Measurements from ENCODE around the gene EPHA6. TPM values are rescaled to one million over a fixed set of nuclear protein-coding genes. Genes with fewer than 3 reads are reported as not detected.

Gene EPHA6
- total and polyA plus RNA-seq, 9 donors = 2.0 to 20.9 (median 9.2) TPM

DNA sequence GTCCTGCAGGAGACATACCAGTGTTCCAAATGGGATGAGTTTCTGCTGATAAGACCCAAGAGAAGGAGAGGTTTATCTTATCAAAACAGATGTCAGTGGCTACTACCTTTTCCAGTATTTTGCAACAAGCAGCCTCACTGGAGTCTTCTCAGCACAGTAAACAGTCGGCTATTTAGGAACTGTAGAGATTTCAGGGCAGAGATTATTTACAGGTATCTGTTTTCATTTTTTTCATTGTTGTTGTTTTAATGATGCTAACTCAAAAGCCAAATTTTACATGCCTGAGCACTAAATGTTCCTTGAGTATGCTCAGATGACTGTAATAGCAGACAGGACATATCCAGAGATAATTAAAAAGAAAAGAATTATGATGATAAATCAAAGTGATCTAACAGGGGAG, 252.1 kb downstream of the EPHA6 start:
- H3K27ac ChIP-seq = no peak overlapping the region
- DNase-seq = no peak
- intact Hi-C loops (cut with DNase I) = no loop called here
- no peaks in the 10 kb centered on the region for H3K27me3 ChIP-seq
- no peak overlapping the region for H3K4me3 ChIP-seq
- WGBS, 3 donors = 28 to 45% (median 37%) methylated on average over 1 of the region's 1 CpG
- H3K9me3 ChIP-seq = no peaks in the 10 kb centered on the region
- no peaks in the 10 kb centered on the region for H3K4me1 ChIP-seq (ENCODE audit: insufficient read depth)
- TF ChIP-seq, protein P1, sequence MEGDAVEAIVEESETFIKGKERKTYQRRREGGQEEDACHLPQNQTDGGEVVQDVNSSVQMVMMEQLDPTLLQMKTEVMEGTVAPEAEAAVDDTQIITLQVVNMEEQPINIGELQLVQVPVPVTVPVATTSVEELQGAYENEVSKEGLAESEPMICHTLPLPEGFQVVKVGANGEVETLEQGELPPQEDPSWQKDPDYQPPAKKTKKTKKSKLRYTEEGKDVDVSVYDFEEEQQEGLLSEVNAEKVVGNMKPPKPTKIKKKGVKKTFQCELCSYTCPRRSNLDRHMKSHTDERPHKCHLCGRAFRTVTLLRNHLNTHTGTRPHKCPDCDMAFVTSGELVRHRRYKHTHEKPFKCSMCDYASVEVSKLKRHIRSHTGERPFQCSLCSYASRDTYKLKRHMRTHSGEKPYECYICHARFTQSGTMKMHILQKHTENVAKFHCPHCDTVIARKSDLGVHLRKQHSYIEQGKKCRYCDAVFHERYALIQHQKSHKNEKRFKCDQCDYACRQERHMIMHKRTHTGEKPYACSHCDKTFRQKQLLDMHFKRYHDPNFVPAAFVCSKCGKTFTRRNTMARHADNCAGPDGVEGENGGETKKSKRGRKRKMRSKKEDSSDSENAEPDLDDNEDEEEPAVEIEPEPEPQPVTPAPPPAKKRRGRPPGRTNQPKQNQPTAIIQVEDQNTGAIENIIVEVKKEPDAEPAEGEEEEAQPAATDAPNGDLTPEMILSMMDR (IDR thresholded peaks at IDR 0.05) = no peak
- no peak for TF ChIP-seq EP300 (IDR thresholded peaks at IDR 0.05)
- no peak for TF ChIP-seq POLR2A (IDR thresholded peaks at IDR 0.05)
- no peaks in the 10 kb centered on the region for H3K36me3 ChIP-seq

DNA sequence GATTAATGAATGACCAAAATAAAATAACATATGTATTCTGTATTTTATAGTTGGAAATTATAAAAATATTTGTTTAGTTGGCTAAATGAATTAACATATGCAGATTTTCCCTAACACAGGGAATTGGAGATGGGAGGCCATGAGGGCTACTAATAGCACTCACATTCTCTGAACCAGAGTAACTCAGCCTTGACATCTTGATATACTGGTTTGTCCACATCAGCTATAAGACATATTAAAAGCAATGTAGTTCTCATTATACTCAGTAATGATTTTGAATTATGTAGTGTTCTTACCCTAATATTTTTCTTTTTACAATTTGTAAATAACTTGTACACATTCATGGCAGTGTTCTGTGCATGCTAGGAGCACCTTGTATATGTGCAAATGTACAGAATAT, 255.9 kb downstream of the EPHA6 start:
- no peak for DNase-seq
- H3K36me3 ChIP-seq = no peaks in the 10 kb centered on the region
- H3K27me3 ChIP-seq = no peaks in the 10 kb centered on the region
- TF ChIP-seq EP300 (IDR thresholded peaks at IDR 0.05) = no peak
- TF ChIP-seq, protein P1 (IDR thresholded peaks at IDR 0.05) = no peak
- TF ChIP-seq POLR2A (IDR thresholded peaks at IDR 0.05) = no peak
- H3K4me1 ChIP-seq (ENCODE audit: insufficient read depth) = no peaks in the 10 kb centered on the region
- no peak overlapping the region for H3K4me3 ChIP-seq
- no peak overlapping the region for H3K27ac ChIP-seq
- intact Hi-C loops (cut with DNase I) = no loop called here
- H3K9me3 ChIP-seq = no peaks in the 10 kb centered on the region

DNA sequence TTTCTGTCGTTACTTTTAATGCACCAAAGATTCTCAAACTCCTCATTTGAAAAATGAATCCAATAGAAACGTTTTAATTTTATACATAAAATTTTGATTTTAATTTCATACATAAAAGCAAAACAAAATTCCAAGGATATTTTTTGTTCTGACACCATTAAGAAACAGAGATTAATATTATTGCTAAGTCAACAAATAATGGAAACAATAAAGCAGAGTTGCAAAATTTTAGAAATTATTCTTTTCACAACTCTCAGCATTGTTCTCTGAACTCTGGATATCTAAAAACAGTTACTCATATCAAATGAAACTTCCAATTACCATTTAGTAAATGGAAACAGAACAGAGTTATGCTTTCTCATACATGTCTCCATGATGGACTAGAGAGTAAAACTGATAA, 260.2 kb downstream of the EPHA6 start:
- H3K4me3 ChIP-seq = no peak overlapping the region
- intact Hi-C loops (cut with DNase I) = no loop called here
- TF ChIP-seq EP300 (IDR thresholded peaks at IDR 0.05) (no peak), POLR2A (IDR thresholded peaks at IDR 0.05) (no peak)
- TF ChIP-seq, protein P1 (IDR thresholded peaks at IDR 0.05) = no peak
- H3K9me3 ChIP-seq = no peaks in the 10 kb centered on the region
- H3K36me3 ChIP-seq = no peaks in the 10 kb centered on the region
- DNase-seq = no peak
- 63 to 74% (median 70%) methylated on average over 2 of the region's 2 CpGs for WGBS, 3 donors
- H3K27ac ChIP-seq = no peak overlapping the region
- H3K27me3 ChIP-seq = no peaks in the 10 kb centered on the region
- H3K4me1 ChIP-seq (ENCODE audit: insufficient read depth) = no peaks in the 10 kb centered on the region

DNA sequence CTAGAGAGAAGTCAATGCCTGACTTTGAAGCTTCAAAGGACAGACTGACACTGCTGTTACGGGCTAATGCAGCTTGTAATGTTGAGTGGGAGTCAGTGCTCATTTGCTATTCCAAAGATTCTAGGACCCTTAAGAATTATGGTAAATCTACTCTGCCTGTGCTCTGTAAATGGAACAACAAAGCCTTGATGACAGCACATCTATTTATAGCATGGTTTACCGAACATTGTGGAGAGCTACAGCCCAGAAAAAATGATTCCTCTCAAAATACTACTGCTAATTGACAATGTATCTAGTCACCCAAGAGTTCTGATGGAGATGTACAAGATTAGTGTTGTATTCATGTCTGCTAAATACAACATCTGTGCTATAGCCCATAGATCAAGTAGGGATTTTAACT, 262.3 kb downstream of the EPHA6 start:
- Histone ChIP-seq H3K27ac (no peak overlapping the region), H3K27me3 (no peaks in the 10 kb centered on the region), H3K4me1 (ENCODE audit: insufficient read depth) (no peaks in the 10 kb centered on the region), H3K4me3 (no peak overlapping the region), H3K9me3 (no peaks in the 10 kb centered on the region), H3K36me3 (no peaks in the 10 kb centered on the region)
- no peak for DNase-seq
- intact Hi-C loops (cut with DNase I) = no loop called here
- 36 to 61% (median 49%) methylated on average over 2 of the region's 2 CpGs for WGBS, 3 donors
- TF ChIP-seq POLR2A (IDR thresholded peaks at IDR 0.05) = no peak
- TF ChIP-seq, protein P1 (IDR thresholded peaks at IDR 0.05) = no peak
- no peak for TF ChIP-seq EP300 (IDR thresholded peaks at IDR 0.05)

DNA sequence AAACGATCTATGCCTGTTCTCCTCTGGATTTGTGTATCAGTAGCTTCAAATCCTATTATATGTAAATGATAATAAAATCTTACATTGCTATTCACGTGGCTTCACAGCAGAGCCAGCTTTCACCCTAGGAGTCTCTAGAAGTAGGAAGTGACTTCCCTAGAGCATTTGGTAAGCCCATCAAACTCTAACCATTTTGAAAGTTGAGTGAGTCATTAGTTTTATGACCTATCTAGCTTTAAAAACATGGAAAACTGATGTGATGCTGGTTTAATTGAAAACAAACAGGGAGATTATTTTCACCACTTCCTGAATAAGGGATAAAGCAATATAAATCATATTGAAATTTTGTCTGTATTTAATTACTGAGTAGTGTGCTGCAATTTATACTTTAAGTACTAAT, 275.2 kb downstream of the EPHA6 start:
- H3K27me3 ChIP-seq = no peaks in the 10 kb centered on the region
- H3K4me3 ChIP-seq = no peak overlapping the region
- whole genome bisulfite sequencing, 3 donors = 80 to 84% (median 81%) methylated on average over 2 of the region's 2 CpGs
- H3K36me3 ChIP-seq = no peaks in the 10 kb centered on the region
- H3K27ac ChIP-seq = no peak overlapping the region
- intact Hi-C loops (cut with DNase I) = no loop called here
- no peaks in the 10 kb centered on the region for H3K9me3 ChIP-seq
- H3K4me1 ChIP-seq (ENCODE audit: insufficient read depth) = no peaks in the 10 kb centered on the region
- no peak for DNase-seq
- TF ChIP-seq EP300 (IDR thresholded peaks at IDR 0.05) (no peak), POLR2A (IDR thresholded peaks at IDR 0.05) (no peak)
- TF ChIP-seq, protein P1 (IDR thresholded peaks at IDR 0.05) = no peak
